HG03442 (cell line): ENCODE measurements around the gene GARIN1A.
"Not testable (repeated sequence)": the region's sequence is repeated elsewhere in the genome, so short reads cannot be mapped to it uniquely, and the experiment has no call there.

Experiments used
- ATAC-seq: cut with Tn5 transposase; IDR thresholded peaks from one replicate; pipeline ENCODE4 v1.9.1; 2021; ENCODE audit warnings: mild to moderate bottlenecking, moderate library complexity; ENCODE audit not compliant: unreplicated experiment

The GARIN1A gene

DNA sequence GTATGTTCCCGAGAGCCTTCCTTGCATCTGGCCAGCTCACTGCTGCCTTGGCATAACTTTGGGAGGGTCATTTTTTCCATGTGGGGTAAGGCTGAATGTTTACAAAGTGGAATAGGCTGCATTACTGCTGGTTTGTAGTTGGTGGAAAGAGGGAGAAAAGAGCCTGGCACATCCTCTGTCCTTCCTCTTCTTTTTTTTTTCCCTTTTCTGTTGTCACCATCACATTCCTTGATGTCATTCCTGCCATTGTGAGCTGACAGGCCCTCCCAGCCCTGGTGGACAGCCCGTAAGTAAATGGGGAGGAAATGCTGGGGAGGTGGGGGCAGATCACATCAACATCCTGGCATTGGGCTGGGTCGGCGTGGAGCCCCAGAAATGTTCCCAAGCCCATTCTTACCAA lies at the start of gene GARIN1A:
TSS of gene GARIN1A (plus strand) at position 301 of the 400 bp plus-strand sequence. CDS start 106 bp downstream, outside the sequence.
- ATAC-seq: no peak

DNA sequence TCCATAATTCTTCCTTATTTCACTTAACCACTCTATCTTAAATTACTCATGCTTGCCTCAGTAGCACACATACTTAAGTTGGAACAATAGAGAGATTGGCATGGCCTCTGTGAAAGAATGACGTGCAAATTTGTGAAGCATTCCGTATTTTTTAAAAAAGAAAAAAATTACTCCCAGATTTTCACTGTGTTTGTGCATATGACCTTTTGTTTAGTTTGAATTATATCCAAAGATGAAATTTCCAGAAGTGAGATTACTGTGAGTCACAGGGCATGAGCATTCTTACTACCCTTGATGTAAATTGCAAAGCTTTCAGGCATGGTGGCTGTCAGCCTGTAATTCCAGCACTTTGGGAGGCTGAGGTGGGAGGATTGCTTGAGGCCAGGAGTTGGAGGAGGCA lies 45.0 kb upstream of the GARIN1A start:
- ATAC-seq: not testable (repeated sequence)

DNA sequence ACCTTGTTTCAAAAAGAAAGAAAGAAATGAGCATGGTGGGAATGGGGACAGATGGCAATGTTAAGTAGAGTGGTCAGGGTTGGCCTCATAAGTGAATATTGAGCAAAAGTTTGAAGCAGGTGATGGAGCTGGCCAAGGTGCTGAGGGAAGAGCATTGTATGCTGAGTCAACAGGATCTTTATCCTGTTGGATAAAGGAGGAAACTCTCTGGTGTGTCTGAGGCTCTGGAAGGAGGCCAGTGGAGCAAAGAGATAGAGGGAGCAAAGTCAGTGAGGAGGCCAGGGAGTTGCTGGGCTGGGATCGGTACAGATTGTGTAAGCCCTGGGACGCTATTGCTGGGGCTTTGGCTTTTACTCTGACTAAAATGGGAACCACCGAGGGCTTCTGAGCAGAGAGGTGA lies 38.2 kb upstream of the GARIN1A start:
- not testable (repeated sequence) for ATAC-seq

DNA sequence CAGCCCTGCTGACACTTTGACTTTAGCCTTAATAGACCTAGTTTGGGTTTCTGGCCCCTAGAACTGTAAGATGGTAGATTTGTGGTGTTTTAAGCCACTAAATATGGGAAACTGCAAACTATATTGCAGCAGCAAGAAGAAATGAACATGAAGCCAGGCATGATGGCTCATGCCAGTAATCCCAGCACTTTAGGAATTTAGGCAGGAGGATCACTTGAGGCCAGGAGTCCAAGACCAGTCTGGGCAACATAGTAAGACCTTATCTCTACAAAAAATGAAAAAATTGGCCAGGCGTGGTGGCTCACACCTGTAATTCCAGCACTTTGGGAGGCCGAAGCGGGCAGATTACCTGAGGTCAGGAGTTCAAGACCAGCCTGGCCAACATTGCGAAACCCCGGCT lies 26.9 kb upstream of the GARIN1A start:
- not testable (repeated sequence) for ATAC-seq

DNA sequence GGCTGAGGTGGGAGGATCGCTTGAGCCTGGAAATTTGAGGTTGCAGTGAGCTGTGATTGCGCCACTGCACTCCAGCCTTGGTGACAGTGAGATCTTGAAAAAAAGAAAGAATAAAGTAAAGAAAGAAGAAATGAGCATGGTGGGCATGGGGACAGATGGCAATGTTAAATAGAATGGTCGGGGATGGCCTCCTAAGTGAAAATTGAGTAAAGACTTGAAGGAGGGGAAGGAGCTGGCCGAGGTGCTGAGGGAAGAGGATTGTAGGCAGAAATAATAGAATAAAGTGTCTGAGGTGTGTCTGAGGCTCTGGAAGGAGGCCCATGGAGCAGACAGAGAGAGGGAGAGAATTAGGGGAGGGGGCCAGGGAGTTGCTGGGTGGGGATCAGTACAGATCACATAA lies 26.2 kb upstream of the GARIN1A start:
- ATAC-seq: not testable (repeated sequence)

DNA sequence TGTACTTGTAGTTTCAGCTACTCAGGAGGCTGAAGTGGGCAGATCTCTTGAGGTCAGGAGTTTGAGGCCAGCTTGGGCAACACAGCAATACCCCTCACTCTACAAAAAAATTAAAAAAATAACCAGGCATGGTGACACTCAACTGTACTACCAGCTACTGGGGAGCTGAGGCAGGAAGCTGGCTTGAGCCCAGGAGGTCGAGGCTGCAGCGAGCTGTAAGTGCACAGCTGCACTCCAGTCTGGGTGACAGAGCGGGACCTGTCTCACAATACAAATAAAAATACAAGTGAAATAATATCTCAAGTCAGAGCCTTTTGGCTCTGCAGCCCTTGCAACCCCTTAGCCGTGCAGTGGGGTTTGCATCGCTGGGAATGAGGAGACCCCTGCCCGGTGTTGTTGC lies 25.2 kb upstream of the GARIN1A start:
- not testable (repeated sequence) for ATAC-seq

DNA sequence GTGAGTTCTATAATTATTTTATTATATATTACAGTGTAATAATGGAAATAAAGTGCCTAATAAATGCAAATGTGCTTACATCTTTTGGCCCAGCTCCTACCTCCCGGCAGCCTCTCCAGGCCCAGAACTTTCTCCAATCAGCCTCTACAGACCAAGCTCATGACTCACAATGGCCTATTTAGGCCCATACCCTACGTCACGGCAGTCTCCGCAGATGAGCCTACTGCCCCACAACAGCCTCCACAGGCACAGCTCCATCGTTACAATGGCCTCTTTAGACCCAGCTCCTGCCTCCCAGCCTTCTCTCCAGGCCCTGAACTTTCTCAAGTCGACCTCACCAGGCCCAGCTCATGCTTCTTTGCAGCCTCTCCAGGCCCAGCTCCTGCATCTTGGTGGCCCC lies 21.0 kb upstream of the GARIN1A start:
- not testable (repeated sequence) for ATAC-seq

DNA sequence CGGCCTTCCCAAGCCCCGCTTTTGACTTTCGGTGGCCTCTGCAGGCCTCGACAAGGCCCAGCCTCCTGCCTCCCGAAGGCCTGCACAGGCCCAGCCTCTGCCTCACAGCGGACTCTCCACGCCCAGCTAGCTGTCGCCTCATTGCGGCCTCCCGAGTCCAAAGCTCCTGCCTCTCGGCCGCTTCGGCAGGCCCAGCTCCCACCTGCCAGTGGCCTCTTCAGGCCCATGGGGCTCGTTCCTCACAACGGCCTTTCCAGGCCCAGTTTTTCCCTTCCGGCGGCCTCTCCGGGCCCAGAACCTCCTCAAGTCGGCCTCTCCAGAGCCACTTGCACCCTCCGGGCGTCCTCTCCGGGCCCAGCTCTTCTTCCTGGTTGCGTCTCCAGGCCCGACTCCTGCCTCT lies 19.5 kb upstream of the GARIN1A start:
- ATAC-seq: not testable (repeated sequence)

DNA sequence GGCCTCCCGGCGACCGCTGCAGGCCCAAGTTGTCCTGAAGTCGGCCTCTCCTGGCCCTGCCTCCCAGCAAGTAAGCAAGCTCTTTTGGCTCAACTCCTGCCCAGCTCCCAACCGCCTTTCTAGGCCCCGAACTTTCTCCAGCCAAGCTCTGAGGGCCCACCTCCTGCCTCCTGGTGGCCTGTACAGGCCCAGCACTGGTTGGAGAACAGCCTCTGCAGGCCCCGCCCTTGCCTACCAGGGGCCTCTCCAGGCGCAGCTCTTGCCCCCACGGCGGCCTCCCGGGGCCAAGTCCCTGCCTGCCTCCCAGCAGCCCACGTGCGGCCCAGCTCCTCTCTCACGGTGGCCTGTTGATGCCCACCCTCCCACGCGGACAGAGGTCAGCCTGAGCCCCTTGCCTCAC lies 18.9 kb upstream of the GARIN1A start:
- not testable (repeated sequence) for ATAC-seq

DNA sequence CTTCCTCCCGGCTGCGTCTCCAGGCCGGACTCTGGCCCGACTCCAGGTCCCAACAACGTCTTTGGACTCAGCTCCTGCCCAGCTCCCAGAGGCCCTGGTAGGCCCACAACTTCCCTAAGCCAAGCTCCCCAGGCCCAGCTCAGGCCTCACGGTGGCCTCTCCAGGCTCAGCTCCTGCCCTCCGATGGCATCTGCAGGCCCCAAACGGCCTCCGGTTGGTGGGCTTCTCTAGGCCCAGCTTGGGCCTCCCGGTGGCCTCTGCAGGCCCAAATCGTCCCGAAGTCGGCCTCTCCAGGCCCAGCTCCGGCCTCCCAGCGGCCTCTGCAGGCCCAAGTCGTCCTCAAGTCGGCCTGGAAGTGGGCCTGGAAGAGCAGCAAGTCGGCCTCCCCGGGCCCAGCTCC lies 18.0 kb upstream of the GARIN1A start:
- not testable (repeated sequence) for ATAC-seq

DNA sequence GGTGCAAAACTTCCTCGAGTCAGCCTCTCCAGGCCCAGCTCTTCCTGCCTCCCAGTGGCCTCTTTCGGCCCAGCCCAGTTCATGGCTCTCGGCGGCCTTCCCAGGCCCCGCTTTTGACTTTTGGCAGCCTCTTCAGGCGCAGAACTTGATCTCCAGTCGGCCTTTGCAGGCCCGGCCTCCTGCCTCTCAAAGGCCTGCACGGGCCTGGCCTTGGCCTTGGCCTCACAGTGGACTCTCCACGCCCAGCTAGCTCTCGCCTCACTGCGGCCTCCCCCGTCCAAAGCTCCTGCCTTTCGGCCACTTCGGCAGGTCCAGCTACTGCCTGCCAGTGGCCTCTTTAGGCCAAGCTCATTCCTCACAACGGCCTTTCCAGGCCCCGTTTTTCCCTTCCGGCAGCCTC lies 17.6 kb upstream of the GARIN1A start:
- not testable (repeated sequence) for ATAC-seq

DNA sequence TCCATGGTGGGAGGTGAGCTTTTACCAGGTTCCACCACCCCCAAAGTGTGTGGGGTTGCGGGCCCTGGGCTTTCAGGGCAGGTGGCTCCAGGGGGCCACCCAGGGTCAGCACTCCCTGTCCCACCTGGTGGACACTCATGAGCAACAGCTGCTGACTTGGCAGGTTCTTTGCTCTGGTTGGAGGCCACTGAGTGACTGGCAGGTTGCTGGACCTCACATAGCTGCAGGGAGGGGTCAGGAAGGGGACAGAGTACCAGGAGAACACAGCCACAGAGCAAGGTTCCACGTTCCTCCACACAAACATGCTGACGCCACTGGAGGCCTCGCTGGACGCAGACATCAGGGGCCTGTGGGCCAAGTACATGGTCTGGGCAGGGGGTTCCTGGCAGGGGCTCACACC lies 13.7 kb upstream of the GARIN1A start:
- ATAC-seq: not testable (repeated sequence)

DNA sequence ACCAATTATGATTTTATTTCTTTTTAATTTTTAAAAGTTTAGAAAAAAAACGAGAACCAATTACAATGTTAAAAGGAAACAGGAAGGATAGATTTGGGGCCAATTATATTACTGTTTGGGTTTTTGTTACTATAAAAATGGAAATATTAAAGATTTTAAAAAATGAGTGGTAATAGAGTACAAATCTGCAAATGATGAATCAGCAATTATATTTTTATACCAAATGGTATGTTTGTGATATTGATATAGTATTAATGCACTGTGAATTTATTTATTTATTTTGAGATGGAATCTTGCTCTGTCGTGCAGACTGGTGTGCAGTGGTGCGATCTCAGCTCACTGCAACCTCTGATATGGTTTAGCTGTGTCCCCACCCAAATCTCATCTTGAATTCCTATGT lies 11.5 kb upstream of the GARIN1A start:
- ATAC-seq: no peak

DNA sequence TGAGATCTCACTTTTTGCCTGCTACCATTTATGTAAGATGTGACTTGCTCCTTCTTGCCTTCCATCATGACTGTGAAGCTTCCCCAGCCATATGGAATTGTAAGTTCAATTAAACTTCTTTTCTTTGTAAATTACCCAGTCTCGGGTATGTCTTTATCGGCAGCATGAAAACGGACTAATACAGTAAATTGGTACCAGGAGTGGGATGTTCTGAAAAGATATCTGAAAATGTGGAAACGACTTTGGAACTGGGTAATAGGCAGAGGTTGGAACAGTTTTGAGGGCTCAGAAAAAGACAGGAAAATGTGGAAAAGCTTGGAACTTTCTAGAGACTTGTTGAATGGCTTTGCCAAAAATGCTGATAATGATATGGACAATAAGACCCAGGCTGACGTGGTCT lies 10.6 kb upstream of the GARIN1A start:
- ATAC-seq: no peak

DNA sequence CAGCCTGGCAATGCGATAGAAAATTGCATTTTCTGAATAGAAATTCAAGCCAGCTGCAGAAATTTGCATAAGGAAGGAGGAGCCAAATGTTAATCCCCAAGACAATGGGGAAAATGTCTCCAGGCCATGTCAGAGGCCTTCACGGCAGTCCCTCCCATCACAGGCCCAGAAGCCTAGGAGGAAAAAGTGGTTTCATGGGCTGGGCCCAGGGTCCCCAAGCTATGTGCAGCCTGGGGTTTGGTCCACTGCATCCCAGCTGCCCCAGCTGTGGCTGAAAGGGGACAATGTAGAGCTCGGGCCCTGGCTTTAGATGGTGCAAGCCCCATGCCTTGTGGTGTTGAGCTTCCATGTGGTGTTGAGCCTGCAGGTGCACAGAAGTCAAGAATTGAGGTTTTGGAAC lies 10.0 kb upstream of the GARIN1A start:
- ATAC-seq: no peak

DNA sequence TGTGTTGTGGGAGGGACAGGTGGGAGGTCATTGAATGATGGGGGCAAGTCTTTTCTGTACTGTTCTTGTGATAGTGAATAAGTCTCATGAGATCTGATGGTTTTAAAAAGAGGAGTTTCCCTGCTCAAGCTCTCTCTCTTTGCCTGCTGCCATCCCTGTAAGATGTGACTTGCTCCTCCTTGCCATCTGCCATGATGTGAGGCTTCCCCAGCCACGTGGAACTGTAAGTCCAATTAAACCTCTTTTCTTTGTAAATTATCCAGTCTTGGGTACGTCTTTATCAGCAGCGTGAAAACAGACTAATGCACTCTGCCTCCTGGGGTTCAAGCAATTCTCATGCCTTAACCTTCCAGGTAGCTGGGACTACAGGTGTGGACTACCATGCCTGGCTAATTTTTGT lies 8.9 kb upstream of the GARIN1A start:
- not testable (repeated sequence) for ATAC-seq

DNA sequence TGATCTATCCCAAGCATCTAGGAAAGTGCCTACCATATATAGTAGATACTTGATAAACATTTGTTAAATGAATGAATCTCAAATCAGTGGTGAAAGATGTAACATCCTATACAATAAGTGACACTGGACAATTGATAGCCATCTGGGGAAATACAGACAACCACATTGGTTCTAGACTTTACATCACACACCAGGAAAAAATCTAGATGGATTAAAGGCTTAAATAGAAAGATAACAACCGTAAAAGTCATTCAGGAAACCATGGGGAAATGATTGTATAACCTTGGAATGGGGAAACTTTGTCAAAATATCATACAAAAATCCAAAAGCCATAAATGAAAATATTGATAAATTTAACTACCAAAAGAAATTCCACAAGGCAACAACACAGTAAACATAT lies 7.0 kb upstream of the GARIN1A start:
- no peak for ATAC-seq

DNA sequence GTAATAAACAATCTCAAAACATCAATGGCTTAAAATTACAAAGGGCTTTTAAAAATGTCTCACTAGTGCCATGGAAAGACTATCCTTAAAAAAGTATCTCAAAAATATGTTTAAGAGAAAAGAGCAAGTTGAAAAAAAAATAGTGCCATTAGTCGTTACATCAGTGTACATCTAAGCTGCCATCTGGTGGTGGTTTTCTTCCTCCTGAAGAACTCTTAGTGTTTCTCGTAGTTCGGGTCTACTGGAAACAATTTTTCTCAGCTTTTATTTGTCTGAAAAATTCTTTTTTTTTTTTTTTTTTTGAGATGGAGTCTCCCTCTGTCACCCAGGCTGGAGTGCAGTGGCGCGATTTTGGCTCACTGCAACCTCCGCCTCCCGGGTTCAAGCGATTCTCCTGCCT lies 5.9 kb upstream of the GARIN1A start:
- ATAC-seq: no peak

DNA sequence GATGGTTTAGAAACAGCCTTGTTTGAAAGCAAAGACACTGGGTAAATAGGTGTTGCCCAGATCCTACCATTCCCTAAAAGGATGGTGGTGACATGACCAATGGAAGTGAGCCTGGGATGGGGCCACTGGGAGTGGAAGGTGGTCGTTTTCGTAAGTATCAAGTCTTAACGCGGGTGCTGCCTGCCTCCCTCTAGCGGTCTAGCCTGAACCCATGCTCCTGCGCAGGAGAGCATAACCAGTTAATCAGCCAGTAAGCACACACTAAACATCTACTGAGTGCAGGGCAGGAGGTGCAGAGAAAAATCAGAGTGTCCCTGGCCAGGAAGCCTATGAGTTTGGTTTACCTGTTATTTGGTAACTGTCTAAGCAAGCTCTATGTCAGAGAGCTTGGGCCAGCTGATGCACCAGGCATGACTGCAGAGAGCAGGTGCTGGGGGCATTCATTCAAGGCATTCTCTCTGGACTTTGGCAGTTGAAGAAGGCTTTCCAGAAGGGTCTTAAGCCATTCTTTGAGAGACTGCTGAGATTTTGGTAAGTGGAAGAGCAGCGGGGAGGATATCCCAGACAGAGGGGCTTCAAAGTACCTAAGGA lies 930 bp downstream of the GARIN1A start:
- no peak for ATAC-seq

DNA sequence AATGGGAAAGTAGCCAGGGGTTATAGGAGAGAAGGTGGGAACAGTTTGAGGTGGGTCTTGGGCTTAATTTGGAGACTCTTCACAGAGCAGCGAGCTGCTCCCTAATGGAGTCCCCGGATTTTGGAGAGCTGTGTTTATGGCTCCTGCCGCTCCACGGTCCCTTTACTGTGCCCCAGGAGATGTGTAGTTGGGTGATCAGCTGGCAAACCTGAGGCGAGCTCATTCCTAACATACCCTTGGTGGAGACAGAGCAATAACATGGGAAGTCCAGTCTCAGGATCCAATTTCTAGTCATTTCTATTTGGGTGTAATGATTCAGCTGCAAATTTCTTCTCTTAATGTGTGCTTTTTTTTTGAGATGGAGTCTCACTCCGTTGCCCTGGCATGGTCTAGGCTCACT lies 1.5 kb downstream of the GARIN1A start:
- no peak for ATAC-seq

DNA sequence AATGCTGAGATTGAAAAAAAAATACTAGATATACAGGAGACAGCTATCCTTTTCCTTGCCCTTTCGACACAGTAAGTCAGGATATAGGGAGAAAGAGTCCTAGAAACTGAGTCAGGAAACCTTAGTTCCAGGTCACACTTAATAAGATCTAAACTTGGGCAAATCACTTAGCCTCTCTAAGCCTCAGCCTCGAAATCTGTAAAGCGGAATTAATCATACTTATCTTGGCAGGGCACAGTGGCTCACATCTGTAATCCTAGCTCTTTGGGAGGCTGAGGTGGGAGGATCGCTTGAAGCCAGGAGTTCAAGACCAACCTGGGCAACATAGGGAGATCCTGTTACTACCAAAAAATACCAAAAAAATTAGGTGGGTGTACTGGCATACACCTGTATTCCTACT lies 4.6 kb downstream of the GARIN1A start:
- ATAC-seq: no peak

DNA sequence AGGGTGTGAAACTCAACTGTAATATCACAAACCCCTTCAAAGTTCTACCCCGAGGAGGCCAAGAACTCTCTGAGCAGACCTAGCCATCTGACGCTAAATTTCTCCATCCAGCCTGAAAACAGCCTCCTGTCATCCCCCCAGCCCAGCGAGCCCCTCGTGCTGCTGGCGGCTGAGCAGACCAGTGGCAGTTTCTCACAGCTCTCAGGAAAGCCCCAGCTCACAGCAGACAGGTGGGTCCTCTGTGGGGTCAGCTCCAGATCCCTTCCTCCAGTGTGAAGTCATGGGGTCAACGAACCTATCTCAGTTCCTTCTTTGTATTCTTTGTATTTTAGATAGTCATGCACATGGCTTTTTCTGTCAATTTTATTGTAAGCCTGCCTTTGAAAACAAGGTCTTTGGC lies 7.8 kb downstream of the GARIN1A start:
- ATAC-seq: no peak

DNA sequence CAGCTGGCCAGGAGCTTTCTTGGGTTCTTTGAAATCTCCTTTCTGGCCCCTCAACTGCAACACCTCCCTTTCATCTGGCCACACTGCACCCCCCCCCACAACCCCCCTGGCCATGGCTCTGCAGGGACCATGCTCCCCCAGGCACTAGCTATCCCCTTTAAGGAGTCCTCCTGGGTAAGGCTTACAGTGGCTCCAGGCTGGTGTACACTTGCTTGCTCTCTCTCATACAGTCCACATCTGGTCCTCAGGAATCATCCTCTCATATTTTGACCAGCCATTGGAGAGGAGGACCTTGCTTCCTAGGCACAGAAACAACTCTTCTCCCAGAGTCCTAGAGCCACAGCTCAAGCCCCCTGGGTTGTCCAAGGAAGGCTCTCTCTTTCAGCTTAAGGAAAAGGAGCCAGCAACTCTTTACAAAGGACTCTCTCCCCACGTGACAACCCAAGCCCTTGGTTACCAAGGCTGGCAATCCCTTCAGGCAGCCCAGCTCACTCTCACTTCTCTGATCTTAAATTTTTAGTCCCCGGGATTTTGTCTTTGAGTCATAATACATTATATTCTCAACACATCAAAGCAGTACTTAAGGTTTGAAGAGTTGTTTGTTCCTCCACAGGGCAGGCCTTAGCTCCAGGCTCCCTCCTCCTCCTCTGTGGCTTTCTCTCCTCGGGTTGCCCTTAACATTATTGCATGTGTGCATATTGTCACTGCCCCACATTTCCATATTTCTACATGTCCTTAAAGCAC lies 9.9 kb downstream of the GARIN1A start:
- peak; percentile 50 for ATAC-seq
